ENCODE data around the gene NAV2.

Gene NAV2

DNA sequence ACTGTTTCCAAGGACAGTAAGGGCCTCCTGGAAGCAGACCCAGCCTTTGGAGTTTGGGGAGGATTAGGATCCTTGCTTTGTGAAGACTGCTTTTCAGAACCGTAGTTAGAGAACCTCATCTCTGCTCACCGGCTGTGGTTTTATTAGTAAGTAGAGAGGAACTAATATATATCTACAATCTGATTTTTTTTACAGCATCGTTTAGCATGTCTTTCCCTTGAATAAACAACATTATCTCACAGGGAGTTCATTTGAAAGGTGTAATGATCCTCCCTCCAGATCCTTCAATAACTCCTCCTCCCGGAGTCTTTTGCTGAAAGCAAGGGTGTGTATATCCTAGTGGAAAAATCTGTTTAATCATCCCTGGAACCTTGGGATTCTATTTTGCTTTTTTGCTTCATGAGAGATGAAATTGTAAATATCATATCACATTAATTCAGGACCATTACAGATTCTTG, 314.9 kb downstream of the NAV2 start:
- Histone ChIP-seq H3K4me3 (ENCODE audit: low read depth in 1 of 2, low read length in 2 of 2) (no peak overlapping the region), H3K27me3 (ENCODE audit: insufficient read depth, low read length, poor library complexity) (no peaks in the 10 kb centered on the region), H3K27ac (ENCODE audit: low read length) (no peak overlapping the region), H2AFZ (ENCODE audit: low read depth, low read length) (no peak overlapping the region), H4K20me1 (ENCODE audit: insufficient read depth, low read length) (no peaks in the 10 kb centered on the region), H3K36me3 (ENCODE audit: insufficient read depth, low read length) (no peaks in the 10 kb centered on the region), H3K4me2 (ENCODE audit: insufficient read depth, low read length) (no peak overlapping the region), H3K9ac (ENCODE audit: low read depth, low read length) (no peak overlapping the region), H3K79me2 (ENCODE audit: insufficient read depth, low read length) (no peaks in the 10 kb centered on the region), H3K9me3 (ENCODE audit: insufficient read depth, low read length, severe bottlenecking) (no peaks in the 10 kb centered on the region), H3K4me1 (ENCODE audit: insufficient read depth, low read length) (no peaks in the 10 kb centered on the region)
- TF ChIP-seq CTCF (IDR thresholded peaks at IDR 0.05; ENCODE audit: borderline replicate concordance, extremely low read depth, low read length, poor library complexity, severe bottlenecking) (no peak), EZH2 (IDR thresholded peaks at IDR 0.05; ENCODE audit: borderline replicate concordance, low read depth, low read length, severe bottlenecking) (no peak)
- DNase-seq (no peak), ATAC-seq (ENCODE audit: insufficient read depth, low read depth) (no peak)

GRCh38 chr11:20029193-20029592, 316.6 kb downstream of the NAV2 start:
- H3K4me1 ChIP-seq (ENCODE audit: insufficient read depth, low read length): no peaks in the 10 kb centered on the region
- no peak for DNase-seq

DNA sequence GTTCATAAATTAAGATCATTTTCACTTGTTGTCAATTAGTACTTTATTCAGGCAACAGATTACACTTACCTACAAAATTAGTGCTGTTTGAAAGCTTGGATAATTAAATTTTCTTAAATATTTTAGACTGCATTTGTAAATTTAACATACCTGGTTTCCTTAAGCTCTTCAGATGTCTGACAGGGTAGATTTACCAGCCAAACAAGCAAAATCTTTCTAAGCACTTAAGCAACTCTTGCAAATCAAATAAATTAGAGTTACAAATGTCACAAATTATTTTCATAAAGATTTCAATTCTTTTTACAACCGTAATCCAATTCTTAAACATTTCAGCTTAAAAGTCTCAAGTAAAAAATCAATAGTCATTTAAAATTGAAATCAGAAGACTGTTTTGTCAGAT, 317.8 kb downstream of the NAV2 start:
- no peak overlapping the region for H3K4me3 ChIP-seq (ENCODE audit: low read depth in 1 of 2, low read length in 2 of 2)
- no peaks in the 10 kb centered on the region for H3K27me3 ChIP-seq (ENCODE audit: insufficient read depth, low read length, poor library complexity)
- no peaks in the 10 kb centered on the region for H4K20me1 ChIP-seq (ENCODE audit: insufficient read depth, low read length)
- H3K4me1 ChIP-seq (ENCODE audit: insufficient read depth, low read length): no peaks in the 10 kb centered on the region
- no peak overlapping the region for H3K9ac ChIP-seq (ENCODE audit: low read depth, low read length)
- TF ChIP-seq EZH2 (IDR thresholded peaks at IDR 0.05; ENCODE audit: borderline replicate concordance, low read depth, low read length, severe bottlenecking) (no peak), CTCF (IDR thresholded peaks at IDR 0.05; ENCODE audit: borderline replicate concordance, extremely low read depth, low read length, poor library complexity, severe bottlenecking) (no peak)
- no peak overlapping the region for H3K27ac ChIP-seq (ENCODE audit: low read length)
- no peaks in the 10 kb centered on the region for H3K79me2 ChIP-seq (ENCODE audit: insufficient read depth, low read length)
- H2AFZ ChIP-seq (ENCODE audit: low read depth, low read length): no peak overlapping the region
- no peaks in the 10 kb centered on the region for H3K36me3 ChIP-seq (ENCODE audit: insufficient read depth, low read length)
- no peaks in the 10 kb centered on the region for H3K9me3 ChIP-seq (ENCODE audit: insufficient read depth, low read length, severe bottlenecking)
- no peak for DNase-seq
- H3K4me2 ChIP-seq (ENCODE audit: insufficient read depth, low read length): no peak overlapping the region
- ATAC-seq (ENCODE audit: insufficient read depth, low read depth): no peak

More at GRCh38 chr11:20029193-20029592, 316.6 kb downstream of the NAV2 start:
- no peaks in the 10 kb centered on the region for H3K79me2 ChIP-seq (ENCODE audit: insufficient read depth, low read length)
- H2AFZ ChIP-seq (ENCODE audit: low read depth, low read length): no peak overlapping the region
- no peak for ATAC-seq (ENCODE audit: insufficient read depth, low read depth)
- H4K20me1 ChIP-seq (ENCODE audit: insufficient read depth, low read length): no peaks in the 10 kb centered on the region
- H3K9ac ChIP-seq (ENCODE audit: low read depth, low read length): no peak overlapping the region
- H3K9me3 ChIP-seq (ENCODE audit: insufficient read depth, low read length, severe bottlenecking): no peaks in the 10 kb centered on the region
- no peak for TF ChIP-seq CTCF (IDR thresholded peaks at IDR 0.05; ENCODE audit: borderline replicate concordance, extremely low read depth, low read length, poor library complexity, severe bottlenecking)
- no peak for TF ChIP-seq EZH2 (IDR thresholded peaks at IDR 0.05; ENCODE audit: borderline replicate concordance, low read depth, low read length, severe bottlenecking)
- no peaks in the 10 kb centered on the region for H3K27me3 ChIP-seq (ENCODE audit: insufficient read depth, low read length, poor library complexity)
- no peaks in the 10 kb centered on the region for H3K36me3 ChIP-seq (ENCODE audit: insufficient read depth, low read length)
- H3K4me2 ChIP-seq (ENCODE audit: insufficient read depth, low read length): no peak overlapping the region
- no peak overlapping the region for H3K4me3 ChIP-seq (ENCODE audit: low read depth in 1 of 2, low read length in 2 of 2)
- H3K27ac ChIP-seq (ENCODE audit: low read length): no peak overlapping the region

Data from DND-41 (cell line).